CD1c-positive myeloid dendritic cell (primary cell): ENCODE results near the gene FBXO28.
"Not testable (repeated sequence)": the region's sequence is repeated elsewhere in the genome, so short reads cannot be mapped to it uniquely, and the experiment has no call there.

ENCODE experiments used
- DNase-seq: peaks from one replicate; pipeline ENCODE4 v3.0.0-alpha.2; 2016; ENCODE audit errors: extremely low spot score

Gene FBXO28

DNA sequence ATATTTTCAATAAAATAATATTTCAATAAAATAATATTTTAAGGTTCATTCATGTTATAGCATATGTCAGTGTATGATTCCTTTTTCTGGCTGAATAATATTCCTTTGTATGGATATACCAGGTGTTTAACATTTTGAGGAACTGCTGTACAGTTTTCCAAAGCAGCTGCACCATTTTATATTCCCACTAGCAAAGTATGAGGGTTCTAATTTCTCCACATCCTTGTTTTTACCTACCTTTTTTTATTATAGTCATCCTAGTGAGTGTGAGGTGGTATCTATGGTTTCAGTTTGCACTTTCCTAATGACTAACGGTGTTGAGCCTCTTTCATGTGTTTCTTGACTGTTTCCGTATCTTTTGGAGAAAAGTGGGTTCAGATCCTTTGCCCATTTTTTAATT is 74.4 kb downstream of the FBXO28 start:
- DNase-seq = no peak

- DNase-seq = no peak
These were observed 75.7 kb downstream of the FBXO28 start for GRCh38 chr1:224189561-224189960.

DNA sequence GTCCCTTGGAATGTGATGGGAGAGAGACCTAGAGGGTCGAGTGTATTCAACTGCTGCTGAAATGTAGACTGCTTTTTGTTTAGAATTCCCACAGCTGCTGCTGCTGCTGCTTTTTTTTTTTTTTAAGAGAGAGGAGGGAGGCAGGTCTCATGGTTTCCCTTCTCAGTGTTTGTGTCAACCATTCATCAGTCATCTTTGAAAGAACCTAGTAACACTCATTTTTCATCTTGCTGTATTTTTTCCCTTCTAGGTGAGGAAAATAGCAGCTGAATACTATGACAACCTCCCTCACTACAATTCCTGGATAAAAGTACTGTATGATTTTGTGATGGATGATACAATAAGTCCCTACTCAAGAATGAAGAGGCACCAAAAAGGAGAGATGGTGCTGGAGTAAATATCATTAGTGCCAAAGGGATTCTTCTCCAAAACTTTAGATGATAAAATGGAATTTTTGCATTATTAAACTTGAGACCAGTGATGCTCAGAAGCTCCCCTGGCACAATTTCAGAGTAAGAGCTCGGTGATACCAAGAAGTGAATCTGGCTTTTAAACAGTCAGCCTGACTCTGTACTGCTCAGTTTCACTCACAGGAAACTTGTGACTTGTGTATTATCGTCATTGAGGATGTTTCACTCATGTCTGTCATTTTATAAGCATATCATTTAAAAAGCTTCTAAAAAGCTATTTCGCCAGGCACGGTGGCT is 78.3 kb downstream of the FBXO28 start:
- DNase-seq = no peak

- no peak for DNase-seq
These were observed 79.5 kb downstream of the FBXO28 start for GRCh38 chr1:224193319-224193966.

DNA sequence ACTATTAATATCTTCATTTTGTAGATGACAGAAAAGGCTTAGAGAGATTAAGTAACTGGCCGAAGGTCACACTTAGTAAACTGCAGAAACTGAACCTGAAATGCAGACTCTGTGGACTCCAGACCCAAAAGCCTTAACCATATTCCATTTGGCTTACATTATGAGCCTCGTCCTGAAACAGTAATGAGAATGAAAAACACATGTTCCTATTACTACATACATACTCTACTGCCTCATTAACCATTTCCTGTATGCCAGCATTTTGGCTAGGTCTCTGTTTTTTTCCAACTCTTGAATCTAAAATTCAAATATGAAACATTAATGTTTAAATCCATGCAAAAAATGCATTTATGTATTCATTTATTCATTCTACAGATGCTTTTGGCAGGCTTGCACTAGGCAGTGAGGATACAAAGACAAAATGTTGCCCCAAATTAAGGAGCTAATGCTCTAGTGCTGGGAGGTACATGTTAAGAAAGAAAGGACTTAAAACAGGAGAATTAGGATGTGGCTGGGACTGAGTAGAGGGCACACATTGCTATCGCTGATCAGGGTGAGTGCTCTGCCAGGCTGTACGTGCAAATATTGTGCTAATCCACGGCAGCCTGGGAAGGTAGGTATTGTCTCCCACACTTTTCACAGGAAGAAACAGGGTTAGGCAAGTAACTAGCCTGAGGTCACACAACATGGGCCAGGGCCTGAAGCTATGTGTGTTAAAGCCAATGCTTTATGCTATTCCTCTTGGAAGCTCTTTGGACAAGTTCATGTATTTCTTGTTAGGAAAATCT is 83.1 kb downstream of the FBXO28 start:
- DNase-seq = no peak

DNA sequence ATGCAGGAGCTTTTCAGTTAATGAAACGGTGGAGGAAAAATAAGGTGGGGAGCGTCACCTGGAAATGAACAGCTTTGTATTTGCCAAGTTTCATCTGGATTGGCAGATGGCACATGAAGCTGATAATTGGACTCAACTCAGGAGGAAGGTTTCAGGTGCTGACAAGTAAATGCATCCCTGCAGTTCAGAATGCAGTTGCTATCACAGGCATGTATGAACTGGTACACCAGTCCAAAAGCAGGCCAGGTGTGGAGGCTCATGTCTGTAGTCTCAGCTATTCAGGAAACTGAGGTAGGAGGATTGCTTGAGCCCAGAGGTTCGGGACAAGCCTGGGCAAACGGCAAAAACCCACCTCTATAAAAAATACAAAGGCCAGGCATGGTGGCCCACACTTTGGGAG is 84.7 kb downstream of the FBXO28 start:
- no peak for DNase-seq

- DNase-seq = no peak
These were observed 85.8 kb downstream of the FBXO28 start for GRCh38 chr1:224199679-224200078.

GRCh38 chr1:224201383-224201782 is 87.5 kb downstream of the FBXO28 start:
- no peak for DNase-seq

- no peak for DNase-seq
These were observed 87.9 kb downstream of the FBXO28 start for GRCh38 chr1:224201853-224202252.

GRCh38 chr1:224203243-224204016 is 89.5 kb downstream of the FBXO28 start:
- DNase-seq = peak; percentile 91

DNA sequence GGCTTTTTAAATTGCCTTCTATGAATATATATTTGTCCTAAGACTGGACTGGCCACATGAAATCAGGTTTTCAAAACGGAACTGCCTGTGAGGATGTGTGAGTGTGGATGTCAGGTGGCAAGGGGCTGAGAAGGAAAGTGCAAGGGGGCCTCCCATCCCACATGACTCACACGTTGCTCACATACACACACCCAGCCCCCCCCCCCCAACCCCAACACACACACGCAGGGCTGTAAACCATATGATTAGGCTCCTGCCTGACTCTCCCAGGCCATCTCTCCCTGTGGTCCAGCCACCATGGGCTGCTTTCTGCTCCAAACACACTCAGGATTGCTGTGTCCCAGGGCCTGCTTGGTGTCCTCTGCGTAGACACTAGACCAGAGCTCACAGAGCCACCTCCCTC is 91.5 kb downstream of the FBXO28 start:
- peak; percentile 76 for DNase-seq

- not testable (repeated sequence) for DNase-seq
These were observed 92.1 kb downstream of the FBXO28 start for GRCh38 chr1:224205931-224206538.

GRCh38 chr1:224211206-224211962 is 97.5 kb downstream of the FBXO28 start:
- DNase-seq = no peak
